ENCODE data around the gene ACAN.

GRCh38 chr15:88814393-88814792 is 11.2 kb downstream of the ACAN start:
- TF ChIP-seq CTCF (conservative IDR thresholded peaks at IDR 0.05 in 1 of 2, IDR thresholded peaks at IDR 0.05 in 1 of 2; ENCODE audit: extremely low read depth in 1 of 2, insufficient read depth in 1 of 2, low read depth in 1 of 2, low read length in 2 of 2), result no peak
- TF ChIP-seq EZH2 (IDR thresholded peaks at IDR 0.05; ENCODE audit: borderline replicate concordance, low read length), result no peak
